Suppressor macrophage treated with lipopolysaccharide for 1 hour (primary cell): Measurements from ENCODE around the gene LHX4.
A peak's percentile ranks its signal among the peaks of the same experiment; 100 is the strongest.

Experiments used
- DNase-seq, 3 donors: peaks; one replicate each; pipeline ENCODE4 v3.0.0-alpha.2; 2020 to 2022

The LHX4 gene

GRCh38 chr1:180246579-180246978 is 16.5 kb downstream of the LHX4 start:
- no peak for DNase-seq

GRCh38 chr1:180247061-180247460 is 17.0 kb downstream of the LHX4 start:
- peak in 1 of 3 donors; percentile 28 for DNase-seq

GRCh38 chr1:180247580-180247979 is 17.5 kb downstream of the LHX4 start:
- DNase-seq: no peak

- DNase-seq: no peak
Measured at GRCh38 chr1:180248176-180248575, 18.1 kb downstream of the LHX4 start.

GRCh38 chr1:180248731-180249681 is 18.9 kb downstream of the LHX4 start:
- DNase-seq: peak in 1 of 3 donors; percentile 56

GRCh38 chr1:180249725-180250498 is 19.8 kb downstream of the LHX4 start:
- DNase-seq: no peak

- no peak for DNase-seq
Measured at GRCh38 chr1:180250499-180250770, 20.4 kb downstream of the LHX4 start.

GRCh38 chr1:180250883-180251509 is 20.9 kb downstream of the LHX4 start:
- no peak for DNase-seq

GRCh38 chr1:180251526-180252305 is 21.7 kb downstream of the LHX4 start:
- no peak for DNase-seq

GRCh38 chr1:180252638-180253536 is 22.8 kb downstream of the LHX4 start:
- DNase-seq: peak; percentile 91 to 96 (median 93)

GRCh38 chr1:180253585-180254495 is 23.8 kb downstream of the LHX4 start:
- no peak for DNase-seq

- DNase-seq: no peak
Measured at GRCh38 chr1:180254496-180254819, 24.4 kb downstream of the LHX4 start.

GRCh38 chr1:180254854-180255253 is 24.8 kb downstream of the LHX4 start:
- no peak for DNase-seq

- DNase-seq: no peak
Measured at GRCh38 chr1:180255536-180256340, 25.7 kb downstream of the LHX4 start.

GRCh38 chr1:180256341-180257027 is 26.4 kb downstream of the LHX4 start:
- DNase-seq: no peak

GRCh38 chr1:180257028-180257386 is 26.9 kb downstream of the LHX4 start:
- no peak for DNase-seq

- DNase-seq: no peak
Measured at GRCh38 chr1:180257486-180257885, 27.4 kb downstream of the LHX4 start.

- no peak for DNase-seq
Measured at GRCh38 chr1:180258290-180258689, 28.2 kb downstream of the LHX4 start.

GRCh38 chr1:180258935-180259334 is 28.9 kb downstream of the LHX4 start:
- DNase-seq: no peak
